Measurements from ENCODE around the gene MSH3.
A peak's percentile ranks its signal among the peaks of the same experiment; 100 is the strongest.
"Not testable (repeated sequence)": the region's sequence is repeated elsewhere in the genome, so short reads cannot be mapped to it uniquely, and the experiment has no call there.

Gene MSH3

GRCh38 chr5:80797428-80798024, 143.1 kb downstream of the MSH3 start:
- no peak for DNase-seq (ENCODE audit: low spot score)

- DNase-seq (ENCODE audit: low spot score) = no peak
These were observed 143.7 kb downstream of the MSH3 start for GRCh38 chr5:80798166-80798565.

- DNase-seq (ENCODE audit: low spot score) = no peak
These were observed 144.2 kb downstream of the MSH3 start for GRCh38 chr5:80798633-80799032.

- DNase-seq (ENCODE audit: low spot score) = peak; percentile 1
These were observed 144.6 kb downstream of the MSH3 start for GRCh38 chr5:80799041-80799440.

- no peak for DNase-seq (ENCODE audit: low spot score)
These were observed 145.1 kb downstream of the MSH3 start for GRCh38 chr5:80799573-80799972.

GRCh38 chr5:80804332-80804731, 149.9 kb downstream of the MSH3 start:
- DNase-seq (ENCODE audit: low spot score) = no peak

GRCh38 chr5:80805038-80805437, 150.6 kb downstream of the MSH3 start:
- no peak for DNase-seq (ENCODE audit: low spot score)

- DNase-seq (ENCODE audit: low spot score) = no peak
These were observed 152.5 kb downstream of the MSH3 start for GRCh38 chr5:80806929-80807328.

GRCh38 chr5:80809451-80809850, 155.0 kb downstream of the MSH3 start:
- DNase-seq (ENCODE audit: low spot score) = no peak

- no peak for DNase-seq (ENCODE audit: low spot score)
These were observed 156.0 kb downstream of the MSH3 start for GRCh38 chr5:80810425-80810824.

- no peak for DNase-seq (ENCODE audit: low spot score)
These were observed 162.1 kb downstream of the MSH3 start for GRCh38 chr5:80816590-80816989.

GRCh38 chr5:80820685-80821084, 166.2 kb downstream of the MSH3 start:
- DNase-seq (ENCODE audit: low spot score) = no peak

- no peak for DNase-seq (ENCODE audit: low spot score)
These were observed 168.2 kb downstream of the MSH3 start for GRCh38 chr5:80822640-80823039.

- DNase-seq (ENCODE audit: low spot score) = not testable (repeated sequence)
These were observed 169.7 kb downstream of the MSH3 start for GRCh38 chr5:80824159-80824558.

GRCh38 chr5:80825786-80826460, 171.5 kb downstream of the MSH3 start:
- DNase-seq (ENCODE audit: low spot score) = no peak

GRCh38 chr5:80834710-80835109, 180.3 kb downstream of the MSH3 start:
- no peak for DNase-seq (ENCODE audit: low spot score)

GRCh38 chr5:80835128-80835527, 180.7 kb downstream of the MSH3 start:
- peak; percentile 22 for DNase-seq (ENCODE audit: low spot score)

GRCh38 chr5:80837679-80838078, 183.2 kb downstream of the MSH3 start:
- DNase-seq (ENCODE audit: low spot score) = no peak

GRCh38 chr5:80841026-80841797, 186.8 kb downstream of the MSH3 start:
- not testable (repeated sequence) for DNase-seq (ENCODE audit: low spot score)

- not testable (repeated sequence) for DNase-seq (ENCODE audit: low spot score)
These were observed 192.0 kb downstream of the MSH3 start for GRCh38 chr5:80846422-80846821.

- DNase-seq (ENCODE audit: low spot score) = not testable (repeated sequence)
These were observed 195.7 kb downstream of the MSH3 start for GRCh38 chr5:80850168-80850567.

- no peak for DNase-seq (ENCODE audit: low spot score)
These were observed 198.1 kb downstream of the MSH3 start for GRCh38 chr5:80852331-80853245.
